Measurements from ENCODE around the gene PODN. TPM values are rescaled to one million over a fixed set of nuclear protein-coding genes. Genes with fewer than 3 reads are reported as not detected.

The PODN gene
- total RNA-seq (2014; rRNA removed; shearing (Covaris generic)): 0.03 TPM in 1 of 2 replicates, not detected in the other

GRCh38 chr1:53061859-53062707 lies at the start of gene PODN:
Gene PODN (plus strand): TSS chr1:53062213. CDS start chr1:53069856, 7,643 bp downstream.
- DNase-seq (ENCODE audit: low spot score): no peak

GRCh38 chr1:53014791-53015507 lies 47.1 kb upstream of the PODN start:
- DNase-seq (ENCODE audit: low spot score): peak; percentile 86

GRCh38 chr1:53015508-53015860 lies 46.5 kb upstream of the PODN start:
- DNase-seq (ENCODE audit: low spot score): no peak

GRCh38 chr1:53016705-53017104 lies 45.3 kb upstream of the PODN start:
- no peak for DNase-seq (ENCODE audit: low spot score)

- DNase-seq (ENCODE audit: low spot score): no peak
Observed at GRCh38 chr1:53020588-53020987, 41.4 kb upstream of the PODN start.

- DNase-seq (ENCODE audit: low spot score): no peak
Observed at GRCh38 chr1:53022179-53022578, 39.8 kb upstream of the PODN start.

GRCh38 chr1:53023546-53023945 lies 38.5 kb upstream of the PODN start:
- no peak for DNase-seq (ENCODE audit: low spot score)

GRCh38 chr1:53024117-53024516 lies 37.9 kb upstream of the PODN start:
- DNase-seq (ENCODE audit: low spot score): no peak

GRCh38 chr1:53025034-53025768 lies 36.8 kb upstream of the PODN start:
- DNase-seq (ENCODE audit: low spot score): no peak

GRCh38 chr1:53025769-53026112 lies 36.3 kb upstream of the PODN start:
- no peak for DNase-seq (ENCODE audit: low spot score)

- no peak for DNase-seq (ENCODE audit: low spot score)
Observed at GRCh38 chr1:53026254-53026653, 35.8 kb upstream of the PODN start.

GRCh38 chr1:53031732-53032131 lies 30.3 kb upstream of the PODN start:
- no peak for DNase-seq (ENCODE audit: low spot score)

- DNase-seq (ENCODE audit: low spot score): no peak
Observed at GRCh38 chr1:53037159-53037558, 24.9 kb upstream of the PODN start.

- no peak for DNase-seq (ENCODE audit: low spot score)
Observed at GRCh38 chr1:53038566-53038965, 23.4 kb upstream of the PODN start.

GRCh38 chr1:53043271-53043670 lies 18.7 kb upstream of the PODN start:
- no peak for DNase-seq (ENCODE audit: low spot score)

GRCh38 chr1:53044926-53045325 lies 17.1 kb upstream of the PODN start:
- no peak for DNase-seq (ENCODE audit: low spot score)

GRCh38 chr1:53046930-53047329 lies 15.1 kb upstream of the PODN start:
- peak; percentile 25 for DNase-seq (ENCODE audit: low spot score)

GRCh38 chr1:53047737-53048736 lies 14.0 kb upstream of the PODN start:
- DNase-seq (ENCODE audit: low spot score): peak; percentile 60

GRCh38 chr1:53048960-53049573 lies 12.9 kb upstream of the PODN start:
- DNase-seq (ENCODE audit: low spot score): no peak

- DNase-seq (ENCODE audit: low spot score): no peak
Observed at GRCh38 chr1:53049574-53049967, 12.4 kb upstream of the PODN start.

- no peak for DNase-seq (ENCODE audit: low spot score)
Observed at GRCh38 chr1:53050310-53050709, 11.7 kb upstream of the PODN start.
